ENCODE data around the gene RIMKLA. TPM values are rescaled to one million over a fixed set of nuclear protein-coding genes. Genes with fewer than 3 reads are reported as not detected.

The RIMKLA gene
- total and polyA plus RNA-seq, 2 donors (not counting 3 experiments of a cell fraction or from before 2014, with no cell fraction given) = 0.01 TPM; not detected in 1

GRCh38 chr1:42386051-42386450 lies 5.5 kb downstream of the RIMKLA start:
- TF ChIP-seq GATA2 (IDR thresholded peaks at IDR 0.05; ENCODE audit: insufficient read depth, insufficient read length, low read depth, low read length) = no peak
- TF ChIP-seq POLR2A (IDR thresholded peaks at IDR 0.05; ENCODE audit: low read depth, low read length) = no peak
- TF ChIP-seq POLR2AphosphoS5 (IDR thresholded peaks at IDR 0.05; ENCODE audit: insufficient read depth, low read depth, low read length) = no peak
- no peak for TF ChIP-seq MYC (IDR thresholded peaks at IDR 0.05; ENCODE audit: low read depth, low read length)
- no peak for TF ChIP-seq EZH2 (IDR thresholded peaks at IDR 0.05; ENCODE audit: borderline replicate concordance, low read depth, low read length, severe bottlenecking)
- no peak for TF ChIP-seq MAX (IDR thresholded peaks at IDR 0.05; ENCODE audit: insufficient read depth, insufficient read length)
- TF ChIP-seq FOS (IDR thresholded peaks at IDR 0.05; ENCODE audit: borderline replicate concordance, insufficient read depth, low read length) = no peak
- no peak for FAIRE-seq
- no peak overlapping the region for H3K27ac ChIP-seq (ENCODE audit: insufficient read depth, low read depth, low read length)
- H3K4me2 ChIP-seq (ENCODE audit: insufficient read depth, low read length) = no peak overlapping the region
- no peak for DNase-seq (ENCODE audit: low read depth, low spot score)
- no peak overlapping the region for H2AFZ ChIP-seq (ENCODE audit: low read depth, low read length)
- no peaks in the 10 kb centered on the region for H3K79me2 ChIP-seq (ENCODE audit: control insufficient read depth, insufficient read depth, low read length)
- intact Hi-C loops (cut with micrococcal nuclease) = no loop called here
- no peaks in the 10 kb centered on the region for H4K20me1 ChIP-seq (replicated peaks; ENCODE audit: control insufficient read depth, extremely low read depth, insufficient read depth, low read length)
- H3K36me3 ChIP-seq (ENCODE audit: control insufficient read depth in 2 of 2, extremely low read depth in 1 of 2, insufficient read depth in 2 of 2, low read length in 2 of 2) = no peaks in the 10 kb centered on the region
- POLR2A ChIA-PET = no interaction called here
- dilution Hi-C loops (cut with MboI; ENCODE audit: extremely low pct_ligation_motif_present, low sequenced_read_pairs) = no loop called here
- H3K9me3 ChIP-seq (replicated peaks; ENCODE audit: control insufficient read depth, insufficient read depth, low read length) = no peaks in the 10 kb centered on the region
- H3K9ac ChIP-seq (replicated peaks; ENCODE audit: extremely low read depth, insufficient read depth, low read length) = no peak overlapping the region
- no peak overlapping the region for H3K4me3 ChIP-seq (replicated peaks in 1 of 3; ENCODE audit: insufficient read depth in 1 of 3, low read depth in 1 of 3, low read length in 3 of 3)
- BruUV-seq (replicated peaks) = no TSS peak
- no peaks in the 10 kb centered on the region for H3K9me1 ChIP-seq (replicated peaks; ENCODE audit: control insufficient read depth, extremely low read depth, insufficient read depth, low read length)
- peaks cover 2% of the 10 kb centered on the region for H3K4me1 ChIP-seq (ENCODE audit: control insufficient read depth, extremely low read depth, insufficient read depth, low read length)
- CTCF ChIA-PET = no interaction called here
- peaks cover 18 to 23% of the 10 kb centered on the region in 2 experiments for H3K27me3 ChIP-seq (ENCODE audit: control insufficient read depth in 2 of 2, insufficient read depth in 2 of 2, low read length in 2 of 2)

DNA sequence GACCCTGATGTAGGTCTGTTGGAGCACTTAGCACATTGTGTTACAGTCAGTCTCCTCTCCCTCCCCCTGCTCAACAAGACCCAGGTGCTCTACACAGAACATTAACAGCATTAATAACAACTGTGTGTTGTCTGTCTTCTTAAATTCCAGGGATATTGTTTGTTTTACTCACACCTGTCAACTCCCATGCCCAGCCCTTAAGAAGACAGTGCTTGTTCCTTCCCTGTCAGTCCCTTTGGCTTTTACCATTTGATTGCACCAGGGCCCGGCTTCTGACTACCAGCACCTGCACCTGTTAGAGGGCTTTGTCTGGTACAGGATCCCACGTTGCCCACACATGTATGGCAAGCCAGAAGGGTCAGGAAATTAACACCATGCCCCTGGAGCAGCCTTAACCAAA lies 11.7 kb downstream of the RIMKLA start:
- Histone ChIP-seq H3K9me1 (replicated peaks; ENCODE audit: control insufficient read depth, extremely low read depth, insufficient read depth, low read length) (no peaks in the 10 kb centered on the region), H3K79me2 (ENCODE audit: control insufficient read depth, insufficient read depth, low read length) (no peaks in the 10 kb centered on the region), H3K4me1 (ENCODE audit: control insufficient read depth, extremely low read depth, insufficient read depth, low read length) (no peaks in the 10 kb centered on the region), H4K20me1 (replicated peaks; ENCODE audit: control insufficient read depth, extremely low read depth, insufficient read depth, low read length) (no peaks in the 10 kb centered on the region), H2AFZ (ENCODE audit: low read depth, low read length) (no peak overlapping the region), H3K9ac (replicated peaks; ENCODE audit: extremely low read depth, insufficient read depth, low read length) (no peak overlapping the region), H3K4me3 (replicated peaks in 1 of 3; ENCODE audit: insufficient read depth in 1 of 3, low read depth in 1 of 3, low read length in 3 of 3) (no peak overlapping the region), H3K27me3 (ENCODE audit: control insufficient read depth in 2 of 2, insufficient read depth in 2 of 2, low read length in 2 of 2) (peaks cover 0 to 9% of the 10 kb centered on the region in 2 experiments), H3K27ac (ENCODE audit: insufficient read depth, low read depth, low read length) (no peak overlapping the region), H3K9me3 (replicated peaks; ENCODE audit: control insufficient read depth, insufficient read depth, low read length) (no peaks in the 10 kb centered on the region), H3K36me3 (ENCODE audit: control insufficient read depth in 2 of 2, extremely low read depth in 1 of 2, insufficient read depth in 2 of 2, low read length in 2 of 2) (no peaks in the 10 kb centered on the region), H3K4me2 (ENCODE audit: insufficient read depth, low read length) (no peak overlapping the region)
- BruUV-seq (replicated peaks) = no TSS peak
- CTCF ChIA-PET = no interaction called here
- intact Hi-C loops (cut with micrococcal nuclease) (no loop called here), dilution Hi-C loops (cut with MboI; ENCODE audit: extremely low pct_ligation_motif_present, low sequenced_read_pairs) (no loop called here)
- FAIRE-seq (no peak), DNase-seq (ENCODE audit: low read depth, low spot score) (no peak)
- TF ChIP-seq JUN (IDR thresholded peaks at IDR 0.05; ENCODE audit: borderline replicate concordance, insufficient read depth, insufficient read length, low read depth) = no peak
- TF ChIP-seq MAX (IDR thresholded peaks at IDR 0.05; ENCODE audit: insufficient read depth, insufficient read length) = no peak
- TF ChIP-seq, protein P1, sequence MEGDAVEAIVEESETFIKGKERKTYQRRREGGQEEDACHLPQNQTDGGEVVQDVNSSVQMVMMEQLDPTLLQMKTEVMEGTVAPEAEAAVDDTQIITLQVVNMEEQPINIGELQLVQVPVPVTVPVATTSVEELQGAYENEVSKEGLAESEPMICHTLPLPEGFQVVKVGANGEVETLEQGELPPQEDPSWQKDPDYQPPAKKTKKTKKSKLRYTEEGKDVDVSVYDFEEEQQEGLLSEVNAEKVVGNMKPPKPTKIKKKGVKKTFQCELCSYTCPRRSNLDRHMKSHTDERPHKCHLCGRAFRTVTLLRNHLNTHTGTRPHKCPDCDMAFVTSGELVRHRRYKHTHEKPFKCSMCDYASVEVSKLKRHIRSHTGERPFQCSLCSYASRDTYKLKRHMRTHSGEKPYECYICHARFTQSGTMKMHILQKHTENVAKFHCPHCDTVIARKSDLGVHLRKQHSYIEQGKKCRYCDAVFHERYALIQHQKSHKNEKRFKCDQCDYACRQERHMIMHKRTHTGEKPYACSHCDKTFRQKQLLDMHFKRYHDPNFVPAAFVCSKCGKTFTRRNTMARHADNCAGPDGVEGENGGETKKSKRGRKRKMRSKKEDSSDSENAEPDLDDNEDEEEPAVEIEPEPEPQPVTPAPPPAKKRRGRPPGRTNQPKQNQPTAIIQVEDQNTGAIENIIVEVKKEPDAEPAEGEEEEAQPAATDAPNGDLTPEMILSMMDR (IDR thresholded peaks at IDR 0.05; ENCODE audit: extremely low read depth in 1 of 2, insufficient read depth in 1 of 2, low read depth in 1 of 2, low read length in 2 of 2) = no peak
- no peak for TF ChIP-seq GATA2 (IDR thresholded peaks at IDR 0.05; ENCODE audit: insufficient read depth, insufficient read length, low read depth, low read length)
- TF ChIP-seq MYC (IDR thresholded peaks at IDR 0.05; ENCODE audit: low read depth, low read length) = no peak
- no peak for TF ChIP-seq POLR2A (IDR thresholded peaks at IDR 0.05; ENCODE audit: low read depth, low read length)
- no peak for TF ChIP-seq FOS (IDR thresholded peaks at IDR 0.05; ENCODE audit: borderline replicate concordance, insufficient read depth, low read length)
- no peak for TF ChIP-seq POLR2AphosphoS5 (IDR thresholded peaks at IDR 0.05; ENCODE audit: insufficient read depth, low read depth, low read length)
- POLR2A ChIA-PET = no interaction called here
